HL-60 (cell line): ENCODE results near the gene MYCBPAP.
"Not testable (repeated sequence)": the region's sequence is repeated elsewhere in the genome, so short reads cannot be mapped to it uniquely, and the experiment has no call there.

ENCODE experiments used
- GABPA ChIP-seq: IDR thresholded peaks from 2 replicates; pipeline ENCODE4 v1.6.1; 2012; ENCODE audit warnings: low read depth
- POLR2AphosphoS5 ChIP-seq: IDR thresholded peaks from 2 replicates; pipeline ENCODE4 v1.6.1; 2012; ENCODE audit warnings: low read depth
- SPI1 ChIP-seq: IDR thresholded peaks from 2 replicates; pipeline ENCODE4 v1.6.1; 2012; ENCODE audit warnings: low read depth, mild to moderate bottlenecking, borderline replicate concordance
- TF ChIP-seq, protein P1 (sequence below): IDR thresholded peaks from one replicate; pipeline ENCODE4 v1.5.1; 2011; ENCODE audit warnings: low read length, control low read depth, inconsistent platforms; ENCODE audit not compliant: insufficient read depth
- TF ChIP-seq, protein P2 (sequence below): IDR thresholded peaks from 2 replicates; pipeline ENCODE4 v1.6.1; 2012; ENCODE audit warnings: low read depth; ENCODE audit not compliant: insufficient replicate concordance

DNA sequence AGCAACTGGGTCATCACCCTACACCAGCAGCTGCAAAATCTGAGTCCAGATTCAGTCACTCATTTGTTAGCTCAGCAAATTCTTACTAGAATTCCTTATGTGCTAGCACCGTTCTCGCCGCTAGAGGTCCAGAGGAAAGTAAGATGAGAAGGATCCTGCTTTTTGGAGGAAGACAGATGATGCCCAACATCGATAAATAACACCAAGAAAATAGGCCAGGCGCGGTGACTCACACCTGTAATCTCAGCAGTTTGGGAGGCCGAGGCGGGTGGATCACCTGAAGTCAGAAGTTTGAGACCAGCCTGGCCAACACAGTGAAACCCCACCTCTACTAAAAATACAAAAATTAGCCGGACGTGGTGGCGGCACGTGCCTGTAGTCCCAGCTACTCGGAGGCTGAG is 35.5 kb upstream of the MYCBPAP start:
- TF ChIP-seq POLR2AphosphoS5, GABPA, SPI1: not testable (repeated sequence)
- TF ChIP-seq, protein P1, sequence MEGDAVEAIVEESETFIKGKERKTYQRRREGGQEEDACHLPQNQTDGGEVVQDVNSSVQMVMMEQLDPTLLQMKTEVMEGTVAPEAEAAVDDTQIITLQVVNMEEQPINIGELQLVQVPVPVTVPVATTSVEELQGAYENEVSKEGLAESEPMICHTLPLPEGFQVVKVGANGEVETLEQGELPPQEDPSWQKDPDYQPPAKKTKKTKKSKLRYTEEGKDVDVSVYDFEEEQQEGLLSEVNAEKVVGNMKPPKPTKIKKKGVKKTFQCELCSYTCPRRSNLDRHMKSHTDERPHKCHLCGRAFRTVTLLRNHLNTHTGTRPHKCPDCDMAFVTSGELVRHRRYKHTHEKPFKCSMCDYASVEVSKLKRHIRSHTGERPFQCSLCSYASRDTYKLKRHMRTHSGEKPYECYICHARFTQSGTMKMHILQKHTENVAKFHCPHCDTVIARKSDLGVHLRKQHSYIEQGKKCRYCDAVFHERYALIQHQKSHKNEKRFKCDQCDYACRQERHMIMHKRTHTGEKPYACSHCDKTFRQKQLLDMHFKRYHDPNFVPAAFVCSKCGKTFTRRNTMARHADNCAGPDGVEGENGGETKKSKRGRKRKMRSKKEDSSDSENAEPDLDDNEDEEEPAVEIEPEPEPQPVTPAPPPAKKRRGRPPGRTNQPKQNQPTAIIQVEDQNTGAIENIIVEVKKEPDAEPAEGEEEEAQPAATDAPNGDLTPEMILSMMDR: not testable (repeated sequence)
- TF ChIP-seq, protein P2, sequence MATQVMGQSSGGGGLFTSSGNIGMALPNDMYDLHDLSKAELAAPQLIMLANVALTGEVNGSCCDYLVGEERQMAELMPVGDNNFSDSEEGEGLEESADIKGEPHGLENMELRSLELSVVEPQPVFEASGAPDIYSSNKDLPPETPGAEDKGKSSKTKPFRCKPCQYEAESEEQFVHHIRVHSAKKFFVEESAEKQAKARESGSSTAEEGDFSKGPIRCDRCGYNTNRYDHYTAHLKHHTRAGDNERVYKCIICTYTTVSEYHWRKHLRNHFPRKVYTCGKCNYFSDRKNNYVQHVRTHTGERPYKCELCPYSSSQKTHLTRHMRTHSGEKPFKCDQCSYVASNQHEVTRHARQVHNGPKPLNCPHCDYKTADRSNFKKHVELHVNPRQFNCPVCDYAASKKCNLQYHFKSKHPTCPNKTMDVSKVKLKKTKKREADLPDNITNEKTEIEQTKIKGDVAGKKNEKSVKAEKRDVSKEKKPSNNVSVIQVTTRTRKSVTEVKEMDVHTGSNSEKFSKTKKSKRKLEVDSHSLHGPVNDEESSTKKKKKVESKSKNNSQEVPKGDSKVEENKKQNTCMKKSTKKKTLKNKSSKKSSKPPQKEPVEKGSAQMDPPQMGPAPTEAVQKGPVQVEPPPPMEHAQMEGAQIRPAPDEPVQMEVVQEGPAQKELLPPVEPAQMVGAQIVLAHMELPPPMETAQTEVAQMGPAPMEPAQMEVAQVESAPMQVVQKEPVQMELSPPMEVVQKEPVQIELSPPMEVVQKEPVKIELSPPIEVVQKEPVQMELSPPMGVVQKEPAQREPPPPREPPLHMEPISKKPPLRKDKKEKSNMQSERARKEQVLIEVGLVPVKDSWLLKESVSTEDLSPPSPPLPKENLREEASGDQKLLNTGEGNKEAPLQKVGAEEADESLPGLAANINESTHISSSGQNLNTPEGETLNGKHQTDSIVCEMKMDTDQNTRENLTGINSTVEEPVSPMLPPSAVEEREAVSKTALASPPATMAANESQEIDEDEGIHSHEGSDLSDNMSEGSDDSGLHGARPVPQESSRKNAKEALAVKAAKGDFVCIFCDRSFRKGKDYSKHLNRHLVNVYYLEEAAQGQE: not testable (repeated sequence)
